GM15510 (cell line): Measurements from ENCODE around the gene PROK2.

Experiments
- POLR2A ChIP-seq: IDR thresholded peaks from 3 replicates; pipeline ENCODE4 v1.6.1; 2011; ENCODE audit warnings: borderline replicate concordance; ENCODE audit not compliant: insufficient read length; ENCODE audit errors: extremely low read depth

The PROK2 gene

GRCh38 chr3:71732637-71733036 is 52.3 kb downstream of the PROK2 start:
- no peak for TF ChIP-seq POLR2A

- TF ChIP-seq POLR2A = no peak
These were observed 56.2 kb downstream of the PROK2 start for GRCh38 chr3:71728632-71729342.

- no peak for TF ChIP-seq POLR2A
These were observed 58.8 kb downstream of the PROK2 start for GRCh38 chr3:71726146-71726545.

GRCh38 chr3:71725271-71725991 is 59.5 kb downstream of the PROK2 start, which contains the start of gene EIF4E3:
EIF4E3 (minus strand) TSS chr3:71725402; CDS start chr3:71725367, 35 bp downstream.
- no peak for TF ChIP-seq POLR2A

- TF ChIP-seq POLR2A = no peak
These were observed 60.2 kb downstream of the PROK2 start for GRCh38 chr3:71724584-71725270.

- TF ChIP-seq POLR2A = no peak
These were observed 60.8 kb downstream of the PROK2 start for GRCh38 chr3:71724171-71724453.

GRCh38 chr3:71723452-71724170 is 61.3 kb downstream of the PROK2 start:
- no peak for TF ChIP-seq POLR2A

GRCh38 chr3:71722693-71723092 is 62.3 kb downstream of the PROK2 start:
- no peak for TF ChIP-seq POLR2A
